ENCODE measurements around the gene XPNPEP2. TPM values are rescaled to one million over a fixed set of nuclear protein-coding genes. Genes with fewer than 3 reads are reported as not detected.

Gene XPNPEP2
- total RNA-seq, 4 donors from 2014 or later: 2.9 to 4.6 (median 3.9) TPM

DNA sequence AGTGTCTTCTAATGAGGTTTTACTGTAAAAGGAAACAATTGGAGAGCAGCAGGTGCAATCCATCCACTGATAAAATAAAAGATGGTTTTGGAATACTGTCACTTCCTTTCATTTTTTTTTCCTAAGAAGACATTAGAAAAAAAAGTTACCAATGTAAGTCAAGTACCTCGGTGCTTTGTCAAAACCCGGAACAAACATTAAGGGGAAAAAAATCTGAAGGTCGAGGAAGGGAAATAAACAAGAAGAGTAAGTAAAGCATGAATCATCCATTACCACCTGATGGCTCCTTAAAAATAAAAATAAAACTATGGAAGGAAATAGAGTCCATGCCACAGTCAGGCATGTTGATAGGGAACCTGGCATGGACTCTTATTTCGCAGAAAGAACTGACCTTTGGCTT is 15.3 kb upstream of the XPNPEP2 start:
- TF ChIP-seq, protein P1, sequence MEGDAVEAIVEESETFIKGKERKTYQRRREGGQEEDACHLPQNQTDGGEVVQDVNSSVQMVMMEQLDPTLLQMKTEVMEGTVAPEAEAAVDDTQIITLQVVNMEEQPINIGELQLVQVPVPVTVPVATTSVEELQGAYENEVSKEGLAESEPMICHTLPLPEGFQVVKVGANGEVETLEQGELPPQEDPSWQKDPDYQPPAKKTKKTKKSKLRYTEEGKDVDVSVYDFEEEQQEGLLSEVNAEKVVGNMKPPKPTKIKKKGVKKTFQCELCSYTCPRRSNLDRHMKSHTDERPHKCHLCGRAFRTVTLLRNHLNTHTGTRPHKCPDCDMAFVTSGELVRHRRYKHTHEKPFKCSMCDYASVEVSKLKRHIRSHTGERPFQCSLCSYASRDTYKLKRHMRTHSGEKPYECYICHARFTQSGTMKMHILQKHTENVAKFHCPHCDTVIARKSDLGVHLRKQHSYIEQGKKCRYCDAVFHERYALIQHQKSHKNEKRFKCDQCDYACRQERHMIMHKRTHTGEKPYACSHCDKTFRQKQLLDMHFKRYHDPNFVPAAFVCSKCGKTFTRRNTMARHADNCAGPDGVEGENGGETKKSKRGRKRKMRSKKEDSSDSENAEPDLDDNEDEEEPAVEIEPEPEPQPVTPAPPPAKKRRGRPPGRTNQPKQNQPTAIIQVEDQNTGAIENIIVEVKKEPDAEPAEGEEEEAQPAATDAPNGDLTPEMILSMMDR (IDR thresholded peaks at IDR 0.05): no peak
- no peaks in the 10 kb centered on the region for H3K4me1 ChIP-seq
- H3K9me3 ChIP-seq: no peaks in the 10 kb centered on the region
- intact Hi-C loops (cut with DNase I; ENCODE audit: low total_unique reads): loop anchor here (10.0 kb wide), 2 partner anchors 89 to 119 kb away; no protein-coding TSS in a partner anchor
- no peaks in the 10 kb centered on the region for H3K27me3 ChIP-seq
- no peak for DNase-seq
- no peak overlapping the region for H3K27ac ChIP-seq
- no peak overlapping the region for H3K4me3 ChIP-seq
- no peaks in the 10 kb centered on the region for H3K36me3 ChIP-seq

DNA sequence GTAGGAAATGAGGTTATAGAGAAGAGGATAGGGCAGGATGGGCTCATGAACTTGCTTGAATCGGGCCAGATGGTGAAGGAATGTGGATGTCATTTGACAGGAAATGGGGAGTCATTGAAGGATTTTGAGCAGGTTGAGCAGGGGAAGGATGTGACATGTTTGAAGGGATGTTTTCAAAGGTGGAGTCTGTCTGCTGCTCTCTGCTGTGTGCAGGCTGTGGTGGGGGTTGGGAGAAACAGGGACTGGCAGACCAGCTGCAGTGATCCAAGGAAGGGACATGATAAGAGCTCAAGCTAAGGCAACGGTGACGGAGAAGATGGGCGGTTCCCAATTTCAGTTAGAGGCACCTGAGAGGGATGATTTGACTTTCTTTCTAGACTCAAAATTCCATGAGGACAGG is 14.0 kb upstream of the XPNPEP2 start:
- no peak overlapping the region for H3K4me3 ChIP-seq
- no peaks in the 10 kb centered on the region for H3K27me3 ChIP-seq
- no peaks in the 10 kb centered on the region for H3K36me3 ChIP-seq
- TF ChIP-seq POLR2A (IDR thresholded peaks at IDR 0.05): no peak
- TF ChIP-seq, protein P1 (IDR thresholded peaks at IDR 0.05): no peak
- DNase-seq: no peak
- intact Hi-C loops (cut with DNase I; ENCODE audit: low total_unique reads): loop anchor here (10.0 kb wide), 2 partner anchors 90 to 120 kb away; no protein-coding TSS in a partner anchor
- H3K4me1 ChIP-seq: no peaks in the 10 kb centered on the region
- H3K9me3 ChIP-seq: no peaks in the 10 kb centered on the region
- no peak overlapping the region for H3K27ac ChIP-seq

DNA sequence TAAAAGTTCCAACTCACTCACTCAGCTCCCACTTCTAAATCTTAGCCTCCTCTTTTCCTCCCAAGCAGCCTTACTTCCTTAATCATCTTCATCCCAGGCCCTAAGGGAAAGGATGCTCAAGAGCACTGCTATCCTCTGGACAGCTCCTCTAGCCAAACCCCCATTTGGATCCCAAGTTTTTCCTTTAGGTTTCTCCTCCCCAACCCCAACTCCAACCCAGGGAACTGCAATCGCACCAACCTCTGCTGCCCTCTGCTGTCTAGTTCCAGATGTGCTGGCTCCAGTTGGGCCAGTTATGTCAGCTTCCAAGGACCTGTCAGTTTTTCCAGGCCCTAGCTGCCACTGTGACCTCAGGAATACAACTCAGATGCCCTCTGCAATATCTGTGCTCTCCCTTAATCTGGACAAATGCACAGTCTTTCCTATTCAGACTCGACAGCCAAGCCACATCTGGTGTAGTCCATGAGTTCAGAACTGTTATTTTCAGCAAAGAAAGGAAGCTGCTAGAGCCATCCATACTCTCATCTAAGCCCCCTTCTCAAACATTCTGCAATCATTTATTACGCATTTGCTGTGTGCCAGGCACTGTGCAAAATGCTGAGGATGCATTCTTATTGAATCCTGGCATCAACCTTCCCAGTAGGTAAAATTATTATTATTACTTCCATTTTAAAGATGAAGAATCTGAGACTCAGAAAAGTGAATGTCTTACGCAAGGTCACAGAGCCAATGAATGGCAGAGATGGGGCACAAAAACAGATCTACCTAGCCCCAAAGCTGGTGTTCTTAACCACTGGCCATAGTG is 12.3 kb upstream of the XPNPEP2 start:
- Histone ChIP-seq H3K4me1 (no peaks in the 10 kb centered on the region), H3K9me3 (no peaks in the 10 kb centered on the region), H3K27me3 (no peaks in the 10 kb centered on the region), H3K27ac (no peak overlapping the region), H3K36me3 (no peaks in the 10 kb centered on the region), H3K4me3 (no peak overlapping the region)
- intact Hi-C loops (cut with DNase I; ENCODE audit: low total_unique reads): loop anchor here (10.0 kb wide), 2 partner anchors 92 to 122 kb away; no protein-coding TSS in a partner anchor
- TF ChIP-seq, protein P1 (IDR thresholded peaks at IDR 0.05): peak; percentile 49 to 69 (median 60)
- TF ChIP-seq POLR2A (IDR thresholded peaks at IDR 0.05): no peak
- peak; percentile 42 to 59 for DNase-seq

DNA sequence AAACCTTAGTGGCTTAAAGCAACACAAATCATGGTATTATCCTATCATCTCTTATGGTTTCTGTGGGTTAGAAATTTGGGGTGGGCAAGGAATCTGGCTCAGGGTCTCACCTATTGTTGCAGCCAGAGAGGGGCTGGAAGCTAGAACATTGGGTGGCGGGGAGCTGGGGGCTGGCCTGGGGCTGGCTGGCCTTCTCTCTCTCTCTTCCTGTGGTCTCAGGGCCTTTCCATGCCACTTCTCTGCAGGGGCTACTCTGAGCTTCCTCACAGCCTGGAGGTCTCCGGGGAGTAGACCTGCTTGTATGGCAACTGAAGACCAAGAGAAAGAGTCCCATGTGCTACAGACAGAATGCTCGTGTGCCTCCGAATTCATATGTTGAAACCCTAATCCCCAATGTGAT is 10.7 kb upstream of the XPNPEP2 start:
- intact Hi-C loops (cut with DNase I; ENCODE audit: low total_unique reads): loop anchor here (10.0 kb wide), 2 partner anchors 93 to 123 kb away; no protein-coding TSS in a partner anchor
- Histone ChIP-seq H3K4me1 (no peaks in the 10 kb centered on the region), H3K27me3 (no peaks in the 10 kb centered on the region), H3K36me3 (no peaks in the 10 kb centered on the region), H3K4me3 (no peak overlapping the region), H3K9me3 (no peaks in the 10 kb centered on the region), H3K27ac (no peak overlapping the region)
- DNase-seq: no peak
- TF ChIP-seq, protein P1 (IDR thresholded peaks at IDR 0.05): no peak
- TF ChIP-seq POLR2A (IDR thresholded peaks at IDR 0.05): no peak

DNA sequence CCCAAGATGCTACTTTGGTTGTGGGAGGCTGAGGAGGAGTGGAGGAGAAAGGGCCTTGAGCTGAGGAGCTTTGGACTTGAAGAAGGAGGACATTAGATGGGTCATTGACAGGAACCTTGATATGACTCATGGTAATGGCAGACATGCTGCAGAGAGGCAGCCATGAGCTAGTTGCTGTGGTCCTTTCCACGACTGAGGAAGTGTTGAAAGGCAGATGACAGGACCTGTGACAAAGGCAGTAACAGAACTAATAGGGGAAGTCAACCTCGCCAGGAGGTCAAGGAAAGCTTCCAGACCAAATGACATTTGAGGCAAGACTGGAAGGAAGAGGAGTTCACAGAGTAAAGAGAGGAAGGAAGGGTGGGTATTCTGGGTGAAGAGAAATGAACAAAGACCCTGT is 7.6 kb upstream of the XPNPEP2 start:
- Histone ChIP-seq H3K4me1 (no peaks in the 10 kb centered on the region), H3K4me3 (no peak overlapping the region), H3K27me3 (no peaks in the 10 kb centered on the region), H3K27ac (no peak overlapping the region), H3K9me3 (no peaks in the 10 kb centered on the region), H3K36me3 (no peaks in the 10 kb centered on the region)
- intact Hi-C loops (cut with DNase I; ENCODE audit: low total_unique reads): no loop called here
- TF ChIP-seq, protein P1 (IDR thresholded peaks at IDR 0.05): no peak
- TF ChIP-seq POLR2A (IDR thresholded peaks at IDR 0.05): no peak
- DNase-seq: no peak

Measured in uterus (tissue), 4 donors.